ENCODE measurements around the gene TMED10.
"Not testable (repeated sequence)": the region's sequence is repeated elsewhere in the genome, so short reads cannot be mapped to it uniquely, and the experiment has no call there.

Gene TMED10

GRCh38 chr14:75156111-75156510 lies 20.3 kb downstream of the TMED10 start:
- no peak for DNase-seq

GRCh38 chr14:75155169-75155568 lies 21.2 kb downstream of the TMED10 start:
- DNase-seq, result no peak

- DNase-seq, result no peak
Measured at GRCh38 chr14:75153295-75153694, 23.1 kb downstream of the TMED10 start.

GRCh38 chr14:75151851-75152250 lies 24.6 kb downstream of the TMED10 start:
- DNase-seq, result no peak

- DNase-seq, result not testable (repeated sequence)
Measured at GRCh38 chr14:75150637-75151036, 25.8 kb downstream of the TMED10 start.

- DNase-seq, result no peak
Measured at GRCh38 chr14:75150150-75150549, 26.3 kb downstream of the TMED10 start.

GRCh38 chr14:75147423-75148071 lies 28.9 kb downstream of the TMED10 start:
- no peak for DNase-seq

GRCh38 chr14:75144944-75145343 lies 31.5 kb downstream of the TMED10 start:
- DNase-seq, result no peak

GRCh38 chr14:75143761-75144527 lies 32.5 kb downstream of the TMED10 start:
- DNase-seq, result no peak

GRCh38 chr14:75142494-75142893 lies 33.9 kb downstream of the TMED10 start:
- DNase-seq, result no peak

- DNase-seq, result no peak
Measured at GRCh38 chr14:75141967-75142366, 34.4 kb downstream of the TMED10 start.

GRCh38 chr14:75141062-75141461 lies 35.4 kb downstream of the TMED10 start:
- no peak for DNase-seq

- no peak for DNase-seq
Measured at GRCh38 chr14:75140620-75141019, 35.8 kb downstream of the TMED10 start.

- no peak for DNase-seq
Measured at GRCh38 chr14:75139185-75139584, 37.2 kb downstream of the TMED10 start.

- no peak for DNase-seq
Measured at GRCh38 chr14:75138492-75138891, 37.9 kb downstream of the TMED10 start.

- no peak for DNase-seq
Measured at GRCh38 chr14:75134644-75135043, 41.8 kb downstream of the TMED10 start.

- DNase-seq, result no peak
Measured at GRCh38 chr14:75133597-75133996, 42.8 kb downstream of the TMED10 start.

GRCh38 chr14:75132382-75133086 lies 43.9 kb downstream of the TMED10 start:
- DNase-seq, result peak; percentile 35

GRCh38 chr14:75128596-75128990 lies 47.8 kb downstream of the TMED10 start:
- DNase-seq, result no peak

GRCh38 chr14:75127903-75128595 lies 48.4 kb downstream of the TMED10 start:
- DNase-seq, result no peak

GRCh38 chr14:75127474-75127820 lies 49.0 kb downstream of the TMED10 start:
- DNase-seq, result peak; percentile 6

- peak; percentile 82 for DNase-seq
Measured at GRCh38 chr14:75126679-75127473, 49.5 kb downstream of the TMED10 start, which contains the start of gene NEK9. Gene NEK9, minus strand, starts transcription at chr14:75127048. Its CDS starts 127 bp downstream, at chr14:75126921.
